Skeletal muscle satellite cell (primary cell): ENCODE results near the gene NFYB.

ENCODE experiments used
- H3K27me3 ChIP-seq: 2 replicates; pipeline ENCODE4 v1.7.0; 2013; ENCODE audit warnings: low read length; ENCODE audit not compliant: control insufficient read depth, insufficient read depth
- H3K36me3 ChIP-seq: 2 replicates; pipeline ENCODE4 v1.7.0; 2013; ENCODE audit warnings: mild to moderate bottlenecking, control low read depth, low read length; ENCODE audit not compliant: insufficient read depth
- H3K4me1 ChIP-seq: 2 replicates; pipeline ENCODE4 v1.7.0; 2013; ENCODE audit warnings: low read length; ENCODE audit not compliant: control insufficient read depth, insufficient read depth
- H3K4me2 ChIP-seq: 2 replicates; pipeline ENCODE4 v1.7.0; 2013; ENCODE audit warnings: mild to moderate bottlenecking, low read length
- H3K4me3 ChIP-seq: 2 replicates; pipeline ENCODE4 v1.7.0; 2013; ENCODE audit warnings: low read length
- H3K9ac ChIP-seq: 2 replicates; pipeline ENCODE4 v1.7.0; 2013; ENCODE audit warnings: mild to moderate bottlenecking, low read depth, low read length, moderate library complexity
- H3K9me3 ChIP-seq: replicated peaks from 2 replicates; pipeline ENCODE4 v1.7.0; 2013; ENCODE audit warnings: mild to moderate bottlenecking, control low read depth, low read length

Gene NFYB

DNA sequence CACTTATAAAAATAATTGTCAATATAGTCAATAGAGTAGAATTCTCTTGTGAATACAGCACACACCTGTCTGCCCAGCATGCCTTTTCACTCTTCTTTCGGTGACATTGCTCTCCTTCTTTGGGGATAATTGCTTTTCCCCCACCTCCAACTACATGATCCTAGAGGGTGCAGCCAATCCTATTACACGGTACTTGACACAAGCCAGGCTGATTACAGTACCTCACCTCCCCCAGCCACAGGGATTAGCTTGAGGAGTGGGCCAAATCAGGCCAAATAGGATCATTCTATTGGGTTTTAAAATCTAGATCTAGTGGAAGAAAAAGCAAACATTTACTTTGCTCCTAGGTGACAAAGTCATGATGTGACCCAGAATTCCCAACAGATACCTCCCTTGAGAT, 16.8 kb upstream of the NFYB start:
- H3K9ac ChIP-seq, result no peak overlapping the region
- H3K4me3 ChIP-seq, result no peak overlapping the region
- H3K27me3 ChIP-seq, result peaks cover 11% of the 10 kb centered on the region
- no peaks in the 10 kb centered on the region for H3K36me3 ChIP-seq
- no peaks in the 10 kb centered on the region for H3K4me1 ChIP-seq
- no peak overlapping the region for H3K4me2 ChIP-seq
- no peaks in the 10 kb centered on the region for H3K9me3 ChIP-seq

DNA sequence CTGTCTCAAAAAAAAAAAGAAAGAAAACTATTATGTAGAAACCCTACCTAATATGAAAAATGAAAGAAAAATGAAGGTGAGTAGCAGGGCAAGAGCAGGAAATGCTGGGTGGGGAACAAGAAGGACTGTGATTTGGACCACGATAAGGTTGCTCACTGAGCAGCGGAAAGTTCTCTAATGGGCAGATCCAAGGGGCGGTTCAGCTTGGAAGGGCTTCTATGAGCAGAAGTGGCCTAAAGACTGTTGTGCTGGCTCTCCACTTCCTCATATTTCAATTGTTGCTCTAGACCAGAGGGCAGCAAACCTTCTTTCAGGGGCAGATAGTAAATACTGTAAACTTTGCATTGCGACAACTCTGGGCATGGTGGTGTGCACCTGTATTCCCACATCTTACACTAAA, 16.3 kb upstream of the NFYB start:
- H3K4me3 ChIP-seq, result no peak overlapping the region
- H3K9me3 ChIP-seq, result no peaks in the 10 kb centered on the region
- H3K4me2 ChIP-seq, result no peak overlapping the region
- H3K36me3 ChIP-seq, result no peaks in the 10 kb centered on the region
- peaks cover 14% of the 10 kb centered on the region for H3K27me3 ChIP-seq
- H3K9ac ChIP-seq, result no peak overlapping the region
- H3K4me1 ChIP-seq, result no peaks in the 10 kb centered on the region

DNA sequence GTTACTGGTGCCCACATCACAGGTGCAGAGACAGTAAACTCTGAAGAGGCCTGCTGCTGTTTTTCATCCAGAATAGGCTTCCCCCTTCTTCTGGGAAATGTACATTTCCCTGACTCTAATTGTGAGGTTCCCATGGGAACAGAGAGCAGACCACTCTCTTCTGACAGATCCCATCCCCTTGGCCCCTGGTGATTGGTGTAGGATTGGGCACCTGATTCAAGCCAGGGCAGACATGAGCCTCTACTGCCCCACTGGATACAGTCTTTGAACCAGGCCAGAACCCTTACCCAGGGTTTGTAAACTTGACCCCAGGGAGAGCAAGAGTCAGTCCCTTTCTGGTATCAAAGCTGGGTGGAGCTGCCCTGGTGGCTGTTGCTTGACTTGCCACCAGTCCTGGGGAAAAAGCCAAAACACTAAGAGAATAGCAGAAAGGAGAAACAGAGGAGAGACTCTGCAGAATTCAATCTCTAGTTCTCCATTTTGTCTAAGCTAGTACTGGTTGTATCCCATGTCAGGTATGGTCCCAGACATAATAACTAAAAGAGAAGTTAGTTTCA, 14.8 kb upstream of the NFYB start:
- H3K4me1 ChIP-seq, result no peaks in the 10 kb centered on the region
- H3K4me2 ChIP-seq, result no peak overlapping the region
- no peaks in the 10 kb centered on the region for H3K36me3 ChIP-seq
- H3K9ac ChIP-seq, result no peak overlapping the region
- H3K9me3 ChIP-seq, result no peaks in the 10 kb centered on the region
- peaks cover 15% of the 10 kb centered on the region for H3K27me3 ChIP-seq
- H3K4me3 ChIP-seq, result no peak overlapping the region

DNA sequence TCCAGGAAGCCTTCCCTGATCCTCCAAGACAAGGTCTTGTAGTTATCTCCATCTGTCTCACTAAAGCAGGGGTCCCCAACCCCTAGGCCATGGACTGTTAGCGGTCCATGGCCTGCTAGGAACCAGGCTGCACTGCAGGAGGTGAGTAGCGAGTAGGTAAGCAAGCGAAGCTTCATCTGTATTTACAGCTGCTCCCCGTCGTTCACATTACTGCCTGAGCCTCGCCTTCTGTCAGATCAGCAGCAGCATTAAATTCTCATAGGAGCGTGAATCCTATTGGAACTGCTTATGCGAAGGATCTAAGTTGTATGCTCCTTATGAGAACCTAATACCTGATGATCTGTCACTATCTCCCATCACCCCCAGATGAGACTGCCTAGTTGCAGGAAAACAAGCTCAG, 12.4 kb upstream of the NFYB start:
- Histone ChIP-seq H3K36me3 (no peaks in the 10 kb centered on the region), H3K27me3 (peaks cover 15% of the 10 kb centered on the region), H3K9me3 (no peaks in the 10 kb centered on the region), H3K4me2 (no peak overlapping the region), H3K4me3 (no peak overlapping the region), H3K9ac (no peak overlapping the region), H3K4me1 (no peaks in the 10 kb centered on the region)

DNA sequence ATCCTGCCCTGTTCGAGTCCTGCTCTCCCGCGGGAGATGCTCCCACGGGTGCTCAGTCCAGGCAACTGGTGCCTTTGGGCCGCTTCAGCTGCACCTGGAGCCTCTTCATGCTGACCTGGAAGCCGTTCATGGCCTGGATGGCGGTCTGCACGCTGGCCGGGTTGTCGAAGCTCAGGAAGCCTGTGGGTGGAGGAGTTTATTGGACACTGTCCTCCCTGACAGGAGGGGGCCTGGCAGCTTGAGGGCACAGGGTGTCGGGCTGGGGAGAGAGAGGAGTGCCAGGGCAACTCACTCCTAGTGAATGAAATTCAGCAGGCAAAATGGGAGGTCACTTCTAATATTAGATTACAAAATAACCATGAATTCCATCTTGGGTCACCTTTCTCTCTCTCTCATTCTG, 9.3 kb upstream of the NFYB start:
- Histone ChIP-seq H3K4me3 (no peak overlapping the region), H3K4me1 (no peaks in the 10 kb centered on the region), H3K36me3 (no peaks in the 10 kb centered on the region), H3K4me2 (no peak overlapping the region), H3K9ac (no peak overlapping the region), H3K9me3 (no peaks in the 10 kb centered on the region), H3K27me3 (peaks cover 15% of the 10 kb centered on the region)

DNA sequence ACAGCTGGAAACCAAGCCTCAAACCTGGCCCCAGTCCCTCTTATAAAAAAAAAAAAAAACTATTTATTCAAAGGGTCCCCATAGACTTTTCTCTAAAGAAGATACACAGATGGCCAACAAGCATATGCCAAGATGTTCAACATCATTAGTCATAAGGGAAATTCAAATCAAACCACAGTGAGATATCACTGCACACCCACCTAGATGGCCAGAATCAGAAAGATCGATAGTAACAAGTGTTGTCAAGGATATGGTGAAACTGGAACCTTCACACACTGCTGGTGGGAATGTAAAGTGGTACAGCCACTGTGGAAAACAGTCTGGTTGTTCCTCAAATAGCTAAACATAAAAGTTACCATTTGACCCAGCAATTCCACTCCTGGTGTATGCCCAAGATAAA, 5.9 kb upstream of the NFYB start:
- peaks cover under 1% of the 10 kb centered on the region for H3K4me1 ChIP-seq
- no peaks in the 10 kb centered on the region for H3K27me3 ChIP-seq
- H3K36me3 ChIP-seq, result no peaks in the 10 kb centered on the region
- no peak overlapping the region for H3K4me3 ChIP-seq
- no peaks in the 10 kb centered on the region for H3K9me3 ChIP-seq
- H3K9ac ChIP-seq, result no peak overlapping the region
- H3K4me2 ChIP-seq, result no peak overlapping the region

DNA sequence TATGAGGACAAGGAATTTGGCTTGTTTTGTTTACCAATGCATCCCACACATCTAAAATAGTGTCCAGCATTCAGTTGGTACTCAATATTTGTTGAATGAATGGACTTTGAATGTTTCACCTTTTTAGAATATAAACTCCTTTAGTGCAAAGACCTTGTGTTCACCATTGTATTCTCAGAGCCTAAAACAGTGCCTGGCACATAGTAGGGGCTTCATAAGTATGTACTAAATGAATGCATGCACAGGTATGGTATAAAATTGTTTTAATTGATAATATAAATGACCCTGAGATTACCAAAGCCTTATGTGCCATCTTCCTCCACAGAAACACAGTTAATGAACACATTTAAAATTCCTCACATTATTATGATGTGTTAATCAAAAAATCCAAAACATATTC, 5.0 kb upstream of the NFYB start:
- H3K4me1 ChIP-seq, result peaks cover 7% of the 10 kb centered on the region
- no peak overlapping the region for H3K4me2 ChIP-seq
- no peaks in the 10 kb centered on the region for H3K9me3 ChIP-seq
- H3K36me3 ChIP-seq, result no peaks in the 10 kb centered on the region
- no peak overlapping the region for H3K4me3 ChIP-seq
- no peak overlapping the region for H3K9ac ChIP-seq
- no peaks in the 10 kb centered on the region for H3K27me3 ChIP-seq

DNA sequence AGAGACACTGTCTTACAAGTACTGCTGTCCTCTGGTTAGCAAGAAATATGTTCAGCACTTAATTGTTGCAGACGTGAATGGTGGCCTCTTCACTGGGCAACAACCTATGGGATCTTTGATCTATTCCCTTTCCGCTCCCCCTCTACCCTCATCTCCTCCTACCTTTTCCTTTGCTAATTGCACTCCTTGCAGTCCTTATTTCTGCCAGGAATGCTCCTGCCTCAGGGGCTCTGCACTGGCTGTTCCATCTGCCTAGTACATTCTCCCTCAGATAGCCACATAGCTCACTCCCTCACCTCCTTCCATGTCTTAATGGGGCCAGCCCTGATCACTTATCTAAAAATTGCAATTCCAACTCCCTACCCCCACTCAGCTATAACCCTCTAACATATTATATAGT, 4.5 kb upstream of the NFYB start:
- peaks cover 7% of the 10 kb centered on the region for H3K4me1 ChIP-seq
- H3K36me3 ChIP-seq, result no peaks in the 10 kb centered on the region
- H3K4me2 ChIP-seq, result no peak overlapping the region
- no peaks in the 10 kb centered on the region for H3K9me3 ChIP-seq
- H3K9ac ChIP-seq, result no peak overlapping the region
- no peak overlapping the region for H3K4me3 ChIP-seq
- H3K27me3 ChIP-seq, result no peaks in the 10 kb centered on the region

DNA sequence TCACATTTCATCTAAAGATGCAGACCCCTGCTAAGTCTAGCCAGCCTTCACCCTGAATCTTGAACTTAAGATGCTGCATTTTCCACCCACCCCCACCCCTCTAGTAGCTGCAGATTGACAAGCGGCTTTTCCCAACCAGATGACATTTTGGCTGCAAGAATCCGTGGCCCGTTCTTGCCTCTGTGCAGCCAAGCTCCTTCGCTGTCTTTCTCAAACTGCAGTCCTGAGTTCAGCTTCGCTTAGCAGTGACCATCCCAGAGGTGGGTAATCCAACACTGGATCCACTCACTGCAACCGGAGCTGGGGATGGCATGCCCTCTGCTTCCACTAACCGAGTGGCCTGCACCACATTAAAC, 765 bp upstream of the NFYB start:
- Histone ChIP-seq H3K4me3 (peak overlapping the region; percentile 68), H3K4me2 (peak overlapping the region; percentile 82), H3K4me1 (peaks cover 28% of the 10 kb centered on the region), H3K9ac (peak overlapping the region; percentile 79), H3K9me3 (no peaks in the 10 kb centered on the region), H3K27me3 (no peaks in the 10 kb centered on the region), H3K36me3 (peaks cover 6% of the 10 kb centered on the region)

DNA sequence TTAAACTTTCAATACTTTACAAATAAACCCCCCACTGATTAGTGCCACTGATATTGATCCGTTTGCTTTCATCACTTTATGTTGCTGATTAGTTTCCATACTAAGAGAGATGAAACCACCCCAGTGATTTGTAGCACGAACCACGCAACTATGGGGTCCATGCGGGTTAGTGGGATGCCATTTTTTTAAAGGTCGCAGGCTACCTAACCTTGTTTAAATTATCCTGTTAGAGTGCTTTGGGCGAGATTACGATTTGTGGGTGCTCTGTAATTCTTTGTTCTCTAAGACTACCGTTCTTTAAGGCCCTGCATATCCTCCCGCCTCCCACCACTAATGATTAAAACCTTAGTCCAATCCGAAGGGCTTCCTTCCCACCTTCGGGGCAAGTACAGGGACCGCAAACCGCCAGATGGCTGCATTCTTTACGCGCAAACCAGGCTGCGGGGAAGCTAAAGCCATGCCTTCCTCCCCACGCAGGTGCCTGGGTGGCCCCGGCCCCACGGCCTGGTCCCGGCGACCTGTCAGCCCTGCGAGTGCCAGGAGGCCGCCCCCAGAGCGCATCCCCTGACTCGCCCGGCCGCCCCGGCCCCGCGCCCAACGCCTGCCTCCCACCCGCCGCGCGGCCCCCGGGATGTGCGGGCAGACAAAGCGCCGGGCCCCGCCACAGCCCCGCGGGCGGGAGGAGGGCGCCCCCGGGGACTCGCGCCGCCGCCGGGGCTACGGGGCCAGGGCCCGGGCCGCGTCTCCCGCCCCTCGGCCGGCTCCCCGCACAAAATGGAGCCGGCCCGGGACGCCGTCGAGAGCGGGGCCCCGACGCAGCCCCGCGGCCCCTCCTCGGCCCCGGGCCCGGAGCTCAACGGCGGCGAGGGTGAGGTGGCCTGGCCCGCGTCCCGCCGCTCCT, 759 bp downstream of the NFYB start:
- H3K36me3 ChIP-seq, result peaks cover 22% of the 10 kb centered on the region
- peak overlapping the region; percentile 96 for H3K4me2 ChIP-seq
- H3K4me3 ChIP-seq, result peak overlapping the region; percentile 92
- H3K9ac ChIP-seq, result peak overlapping the region; percentile 92
- no peaks in the 10 kb centered on the region for H3K27me3 ChIP-seq
- H3K9me3 ChIP-seq, result no peaks in the 10 kb centered on the region
- H3K4me1 ChIP-seq, result peaks cover 31% of the 10 kb centered on the region

DNA sequence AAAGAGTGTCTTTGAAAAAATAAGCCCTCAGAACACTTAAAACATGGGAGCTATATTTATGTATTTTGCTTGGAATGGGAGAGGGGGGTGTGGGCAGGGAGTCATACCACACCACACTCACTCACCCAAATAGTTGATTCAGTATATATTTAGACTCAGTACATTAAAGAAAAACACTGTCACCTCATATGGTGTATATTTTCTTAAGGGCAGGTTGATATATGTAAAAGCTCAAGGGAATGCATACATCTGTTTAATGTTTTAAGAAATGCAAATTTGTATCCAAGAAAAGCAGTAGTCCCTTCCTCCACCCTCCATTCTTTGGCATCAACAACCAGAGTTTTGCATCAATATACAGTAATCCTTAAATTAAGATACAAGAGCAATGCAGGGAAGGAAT, 1.4 kb downstream of the NFYB start:
- peaks cover 31% of the 10 kb centered on the region for H3K4me1 ChIP-seq
- H3K4me3 ChIP-seq, result peak overlapping the region; percentile 92
- H3K4me2 ChIP-seq, result peak overlapping the region; percentile 96
- no peaks in the 10 kb centered on the region for H3K9me3 ChIP-seq
- H3K9ac ChIP-seq, result peak overlapping the region; percentile 92
- no peaks in the 10 kb centered on the region for H3K27me3 ChIP-seq
- peaks cover 26% of the 10 kb centered on the region for H3K36me3 ChIP-seq

DNA sequence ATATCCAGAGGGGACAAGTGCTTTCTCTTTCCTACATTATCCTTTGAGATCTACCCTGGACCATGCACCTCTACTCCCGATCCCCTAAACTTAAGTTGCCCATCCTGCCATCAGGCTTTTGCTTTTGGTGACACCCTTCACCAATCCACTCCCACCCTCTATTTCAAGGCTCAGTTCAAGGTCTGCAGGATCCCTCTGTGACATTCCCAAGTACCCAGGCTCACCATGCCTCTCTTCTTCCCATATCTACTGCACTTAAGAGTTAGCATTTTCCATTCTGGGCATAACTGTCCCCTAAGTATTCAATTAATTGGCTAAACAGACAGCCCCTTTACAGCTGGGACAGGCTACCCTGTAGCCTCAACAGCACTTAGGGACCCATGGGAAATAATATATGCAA, 3.1 kb downstream of the NFYB start:
- H3K36me3 ChIP-seq, result peaks cover 29% of the 10 kb centered on the region
- H3K9me3 ChIP-seq, result no peaks in the 10 kb centered on the region
- peaks cover 39% of the 10 kb centered on the region for H3K4me1 ChIP-seq
- no peak overlapping the region for H3K4me3 ChIP-seq
- no peak overlapping the region for H3K9ac ChIP-seq
- H3K27me3 ChIP-seq, result no peaks in the 10 kb centered on the region
- peak overlapping the region; percentile 53 for H3K4me2 ChIP-seq
